HK-2 (cell line): Measurements from ENCODE around the gene CACNA1D.
"Not testable (repeated sequence)": the region's sequence is repeated elsewhere in the genome, so short reads cannot be mapped to it uniquely, and the experiment has no call there.

ENCODE experiments used
- DNase-seq: peaks from one replicate; pipeline ENCODE4 v3.0.0-alpha.2; 2018; ENCODE audit not compliant: unreplicated experiment

CACNA1D gene

GRCh38 chr3:53614307-53614706, 119.9 kb downstream of the CACNA1D start:
- no peak for DNase-seq

GRCh38 chr3:53616321-53616720, 121.9 kb downstream of the CACNA1D start:
- no peak for DNase-seq

DNA sequence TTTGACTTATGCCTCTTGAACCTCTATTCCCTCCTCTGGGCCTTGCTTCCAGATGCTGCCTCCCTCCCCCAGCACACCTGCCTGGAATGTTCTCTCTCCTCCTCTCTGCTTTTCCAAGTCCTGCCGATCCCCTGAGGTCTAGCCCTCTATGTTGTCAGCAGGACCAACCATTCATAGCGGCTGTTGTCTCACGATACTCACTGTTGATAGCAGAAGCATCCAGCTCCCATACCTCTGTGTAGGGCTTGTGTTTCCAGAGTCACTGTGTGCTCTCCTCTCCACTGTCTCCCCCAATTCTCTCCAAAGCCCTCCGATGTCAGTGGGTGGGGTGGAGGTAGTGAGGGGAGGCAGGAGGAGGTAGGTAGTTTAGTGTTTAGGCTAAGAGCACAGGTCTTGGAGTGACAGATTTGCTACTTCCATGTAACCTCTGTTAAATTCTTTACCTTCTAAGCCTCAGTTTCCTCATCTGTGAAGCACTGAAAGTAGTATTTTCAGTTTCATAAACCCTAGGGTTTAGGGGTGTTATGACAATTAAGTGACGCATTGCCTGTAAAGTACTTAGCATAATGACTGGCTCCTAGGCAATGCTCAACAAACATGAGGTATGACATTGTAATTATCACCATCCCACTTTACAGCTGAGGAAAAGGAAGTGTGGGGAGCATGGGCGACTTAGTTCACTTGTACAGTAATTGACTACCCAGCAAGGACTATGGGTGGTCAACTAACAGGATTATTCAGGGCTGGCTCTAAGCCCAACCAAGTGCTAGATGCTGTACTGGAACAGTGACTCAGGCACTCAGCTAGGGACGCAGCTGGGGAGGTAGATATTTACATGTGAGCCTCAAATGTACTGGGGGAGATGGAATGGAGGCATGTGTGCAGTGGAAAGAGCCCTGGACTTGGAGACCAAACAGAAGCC, 122.8 kb downstream of the CACNA1D start:
- DNase-seq, result no peak

DNA sequence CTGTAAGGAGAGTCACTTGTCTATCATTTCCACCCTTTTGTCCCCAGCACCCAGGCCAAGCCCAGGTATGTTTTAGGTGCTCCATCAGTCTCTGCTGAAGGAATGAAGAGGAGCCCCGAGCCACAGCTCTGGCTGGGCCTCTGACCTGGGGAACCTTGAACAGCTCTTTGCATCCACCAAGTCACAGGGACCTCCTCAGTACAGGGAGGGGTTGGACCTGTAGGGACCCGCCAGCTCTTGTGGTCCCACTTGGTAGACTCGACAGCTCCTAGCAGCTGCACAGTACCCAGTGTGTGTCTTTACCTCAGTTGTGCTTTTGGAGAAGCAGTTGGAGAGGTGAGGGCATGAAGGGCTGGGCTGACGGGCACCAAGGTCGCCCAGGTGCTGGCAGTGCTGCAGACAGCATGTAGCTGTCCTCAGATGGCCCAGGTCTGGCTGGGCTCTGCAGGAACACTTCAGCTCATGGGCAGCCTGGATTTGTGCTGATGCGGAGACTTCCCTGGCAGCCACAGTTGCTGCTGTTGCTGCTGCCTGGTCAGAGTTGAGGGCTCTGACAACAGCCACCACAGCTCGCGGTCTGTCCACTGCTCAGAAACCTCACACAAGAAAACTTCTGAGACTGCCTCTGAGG, 123.6 kb downstream of the CACNA1D start:
- DNase-seq, result no peak

GRCh38 chr3:53618524-53618906, 124.1 kb downstream of the CACNA1D start:
- no peak for DNase-seq

GRCh38 chr3:53618936-53619335, 124.5 kb downstream of the CACNA1D start:
- DNase-seq, result no peak

DNA sequence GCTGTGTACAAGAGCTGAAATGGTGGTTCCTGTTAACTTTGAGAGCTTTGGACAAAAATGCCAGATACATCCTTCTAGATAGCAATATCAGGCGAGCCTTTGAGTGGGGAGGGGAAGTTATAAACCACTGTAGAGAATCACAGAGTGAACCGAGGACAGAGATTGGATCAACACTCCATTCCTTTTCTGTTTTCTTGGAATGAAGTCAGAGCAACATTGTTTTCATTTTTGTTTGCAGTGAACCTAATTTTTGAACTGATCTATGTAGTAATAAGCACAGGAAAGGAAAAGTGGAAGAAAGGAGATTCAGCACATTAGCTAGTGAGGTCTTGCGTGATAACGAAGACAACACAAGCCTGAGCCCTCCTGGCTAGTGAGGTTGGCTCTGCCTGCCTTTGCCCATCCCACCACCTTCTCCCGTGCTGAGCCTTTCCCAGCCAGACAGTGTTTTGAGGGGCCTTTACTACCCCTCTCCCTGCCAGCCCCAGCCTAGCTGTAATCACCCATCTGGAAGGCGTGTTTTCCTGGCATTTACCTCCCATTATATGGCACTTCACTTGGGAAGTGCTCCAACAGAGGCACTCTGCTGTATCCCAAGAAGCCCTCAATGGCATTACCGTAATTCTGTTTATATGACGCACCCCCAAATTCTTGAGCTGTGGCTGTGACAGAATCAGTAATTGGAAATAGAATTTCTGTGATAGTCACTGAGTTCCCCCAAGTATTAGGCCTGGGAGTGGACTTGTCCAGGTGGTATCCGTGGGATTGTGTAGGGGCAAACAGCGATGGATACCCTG, 129.8 kb downstream of the CACNA1D start:
- DNase-seq, result no peak

DNA sequence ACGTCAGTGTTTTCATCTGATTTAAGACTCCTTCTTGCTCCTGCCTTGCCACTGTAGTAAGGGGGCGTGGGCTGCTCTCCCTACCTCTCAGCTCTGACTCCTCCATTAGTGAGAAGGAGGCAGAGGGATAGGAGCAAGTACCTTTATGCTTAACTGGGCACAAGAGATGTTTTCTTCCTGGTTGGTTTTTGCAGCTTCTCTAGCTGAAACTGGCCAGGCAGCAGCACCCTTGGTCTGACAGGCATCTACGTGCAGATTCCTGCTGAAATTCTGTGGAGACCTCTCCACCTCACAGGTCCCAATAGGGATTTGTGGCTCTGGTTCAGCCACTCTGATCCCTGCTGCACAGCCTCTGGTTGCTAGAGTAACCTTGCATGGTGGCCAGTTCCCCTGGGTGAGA, 132.5 kb downstream of the CACNA1D start:
- no peak for DNase-seq

DNA sequence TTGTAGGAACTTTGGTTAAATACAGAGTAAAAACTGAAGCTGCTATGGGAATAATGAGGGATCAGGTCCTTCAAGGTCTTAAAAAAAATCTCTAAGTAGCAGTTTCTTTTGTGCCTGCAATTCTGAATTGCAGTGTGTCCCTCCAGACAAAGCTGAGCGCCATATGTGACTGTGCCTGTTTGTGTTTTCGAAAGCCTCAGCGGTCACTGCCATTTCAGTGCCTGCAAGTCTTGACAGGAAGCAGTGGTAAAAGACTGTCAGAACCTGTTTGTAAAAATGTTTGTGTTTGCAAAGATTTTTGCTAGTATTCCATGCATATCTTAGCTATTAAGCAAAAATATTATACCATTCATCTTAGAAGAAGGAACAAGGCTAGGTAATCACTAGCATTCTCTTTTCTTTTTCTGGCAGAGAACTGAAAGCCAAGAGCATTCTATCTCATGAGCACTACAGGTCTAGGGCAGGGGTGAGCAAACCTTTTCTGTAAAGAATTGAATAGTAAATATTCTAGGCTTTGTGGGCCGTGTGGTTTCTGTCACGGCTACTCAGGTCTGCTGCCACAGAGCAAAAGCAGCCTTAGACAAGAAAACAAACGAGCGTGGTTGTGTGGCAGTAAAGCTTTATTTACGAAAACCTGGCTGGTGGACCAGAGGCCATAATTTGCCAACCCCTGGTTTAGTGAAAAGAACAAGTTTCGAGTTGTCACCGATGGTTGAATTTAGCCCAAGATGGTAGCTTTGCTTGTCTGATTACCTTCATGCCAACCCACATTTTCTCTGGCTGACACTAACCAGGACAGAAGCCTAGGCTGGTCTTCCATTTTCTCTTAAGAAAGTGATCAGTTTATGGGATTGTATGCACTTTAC, 134.4 kb downstream of the CACNA1D start:
- DNase-seq, result no peak

DNA sequence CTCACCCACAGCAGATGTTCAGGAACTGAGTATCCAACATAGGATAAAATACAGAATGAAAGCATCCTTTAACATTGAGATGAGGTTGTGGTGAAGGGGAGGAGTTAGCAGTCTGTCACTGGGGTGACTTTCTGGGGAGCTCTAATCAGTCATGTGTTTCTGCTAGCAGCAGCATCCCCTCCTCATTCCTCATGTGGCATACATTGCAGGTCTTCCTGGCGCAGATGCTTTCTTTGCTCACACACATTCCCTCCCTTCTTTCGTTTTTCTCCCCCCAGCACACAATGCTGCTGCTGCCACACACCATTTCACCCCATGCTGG, 135.0 kb downstream of the CACNA1D start:
- no peak for DNase-seq

DNA sequence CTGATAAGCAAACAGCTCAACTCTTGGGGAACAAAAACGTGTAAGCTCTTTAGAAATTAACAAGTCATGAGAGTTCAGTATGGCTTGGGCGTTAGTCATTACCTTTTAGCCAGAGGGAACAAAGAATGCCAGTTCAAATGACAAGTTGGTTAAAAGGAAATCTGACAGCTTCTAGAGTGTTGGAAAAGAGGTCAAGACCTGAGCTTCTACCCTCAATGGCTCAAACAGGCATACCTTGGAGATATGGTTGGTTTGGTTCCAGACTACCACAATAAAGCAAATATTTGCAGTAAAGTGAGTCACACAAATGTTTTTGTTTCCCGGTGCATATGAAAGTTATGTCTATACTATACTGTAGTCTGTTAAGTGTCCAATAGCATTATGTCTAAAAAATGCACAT, 136.1 kb downstream of the CACNA1D start:
- DNase-seq, result no peak

- no peak for DNase-seq
These were observed 138.9 kb downstream of the CACNA1D start for GRCh38 chr3:53633197-53633787.

- DNase-seq, result no peak
These were observed 140.6 kb downstream of the CACNA1D start for GRCh38 chr3:53635041-53635440.

- not testable (repeated sequence) for DNase-seq
These were observed 144.4 kb downstream of the CACNA1D start for GRCh38 chr3:53638806-53639205.

GRCh38 chr3:53641397-53641796, 147.0 kb downstream of the CACNA1D start:
- DNase-seq, result no peak

DNA sequence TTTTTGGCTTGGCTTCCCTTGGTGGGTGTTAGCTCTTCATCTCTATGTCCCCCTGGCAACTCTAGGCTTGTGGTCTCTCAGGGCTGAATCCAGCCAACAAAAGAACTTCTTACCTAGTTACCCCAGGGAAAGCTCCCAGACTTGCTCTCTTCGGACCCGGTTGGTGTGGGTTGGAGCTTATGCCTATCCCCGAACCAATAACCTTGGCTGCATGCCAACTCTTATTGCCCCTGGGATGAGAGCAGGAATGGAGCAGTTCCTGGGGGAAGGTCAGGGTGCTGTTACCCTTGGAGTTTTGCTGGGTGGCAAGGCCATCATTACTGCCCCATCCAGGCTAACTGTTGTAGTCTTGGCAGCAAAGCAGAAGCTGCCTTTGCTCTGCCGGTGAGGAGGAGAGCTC, 147.8 kb downstream of the CACNA1D start:
- DNase-seq, result no peak

DNA sequence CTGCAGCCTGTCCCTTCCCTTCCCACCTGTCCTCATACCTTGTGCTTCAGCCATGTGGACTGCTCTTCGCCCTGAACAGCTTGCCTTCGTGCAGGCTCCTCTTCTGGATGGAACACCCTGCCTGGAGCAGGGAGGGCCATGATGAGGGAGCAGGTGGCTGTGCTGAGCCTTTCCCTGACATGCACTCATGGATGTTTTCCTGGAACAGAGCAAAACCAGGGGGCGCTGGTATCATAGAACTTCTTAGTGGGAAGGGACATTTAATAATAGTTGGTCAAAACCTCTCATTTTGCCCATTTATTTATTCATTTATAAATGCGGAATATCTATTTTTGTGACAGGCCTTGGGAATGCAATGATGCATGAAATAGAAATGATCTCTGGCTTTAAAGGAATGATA, 149.3 kb downstream of the CACNA1D start:
- DNase-seq, result no peak

DNA sequence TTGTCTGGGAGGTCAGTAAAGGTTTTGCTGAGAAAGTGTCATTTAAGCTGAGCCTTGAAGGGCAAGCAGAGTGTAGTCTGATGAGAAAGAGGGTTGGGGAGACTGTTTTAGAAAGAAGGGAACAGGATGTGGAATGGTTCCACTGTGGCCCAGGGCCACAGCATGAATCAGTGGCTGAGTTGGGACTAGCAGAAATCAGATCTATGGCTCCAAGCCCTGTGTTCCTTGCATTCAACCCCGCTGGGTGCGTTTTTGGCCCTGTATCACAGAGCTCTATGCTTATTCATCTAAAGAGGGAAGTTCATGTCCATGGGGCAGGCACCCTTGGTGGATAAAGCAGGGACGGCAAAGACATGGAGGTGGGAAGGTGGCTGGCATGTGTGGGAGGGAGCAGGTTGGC, 151.3 kb downstream of the CACNA1D start:
- no peak for DNase-seq

GRCh38 chr3:53646723-53647122, 152.3 kb downstream of the CACNA1D start:
- DNase-seq, result no peak

DNA sequence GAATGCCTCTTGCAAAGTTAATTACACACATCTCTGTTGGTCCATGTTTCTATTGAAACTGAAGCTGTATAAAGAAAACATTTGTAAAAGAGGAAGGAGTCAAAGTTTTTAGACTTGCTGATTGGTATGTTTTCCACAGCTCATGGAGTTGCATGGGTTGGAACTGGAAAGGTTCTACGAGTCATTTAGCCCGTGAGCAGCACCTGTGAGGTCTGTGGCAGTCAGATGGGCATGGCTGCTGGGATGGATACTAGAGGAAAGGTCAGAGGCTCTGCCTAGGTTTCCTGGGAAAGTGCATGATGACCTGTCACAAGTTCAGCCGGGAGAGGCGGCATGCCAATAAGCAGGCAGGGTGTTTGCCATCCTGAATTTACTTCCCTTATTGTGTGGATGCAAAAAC, 155.4 kb downstream of the CACNA1D start:
- no peak for DNase-seq

- no peak for DNase-seq
These were observed 156.0 kb downstream of the CACNA1D start for GRCh38 chr3:53650424-53650823.
